ENCODE results near the gene AMER3. TPM values are rescaled to one million over a fixed set of nuclear protein-coding genes. Genes with fewer than 3 reads are reported as not detected.
"Not testable (repeated sequence)": the region's sequence is repeated elsewhere in the genome, so short reads cannot be mapped to it uniquely, and the experiment has no call there.

Gene AMER3
- total RNA-seq (not detected in 2 replicates), polyA plus RNA-seq (not detected in 2 replicates), polyA minus RNA-seq (ENCODE audit: low replicate concordance) (not detected in 2 replicates)
- not detected in 2 replicates for polyA plus RNA-seq (2012)

DNA sequence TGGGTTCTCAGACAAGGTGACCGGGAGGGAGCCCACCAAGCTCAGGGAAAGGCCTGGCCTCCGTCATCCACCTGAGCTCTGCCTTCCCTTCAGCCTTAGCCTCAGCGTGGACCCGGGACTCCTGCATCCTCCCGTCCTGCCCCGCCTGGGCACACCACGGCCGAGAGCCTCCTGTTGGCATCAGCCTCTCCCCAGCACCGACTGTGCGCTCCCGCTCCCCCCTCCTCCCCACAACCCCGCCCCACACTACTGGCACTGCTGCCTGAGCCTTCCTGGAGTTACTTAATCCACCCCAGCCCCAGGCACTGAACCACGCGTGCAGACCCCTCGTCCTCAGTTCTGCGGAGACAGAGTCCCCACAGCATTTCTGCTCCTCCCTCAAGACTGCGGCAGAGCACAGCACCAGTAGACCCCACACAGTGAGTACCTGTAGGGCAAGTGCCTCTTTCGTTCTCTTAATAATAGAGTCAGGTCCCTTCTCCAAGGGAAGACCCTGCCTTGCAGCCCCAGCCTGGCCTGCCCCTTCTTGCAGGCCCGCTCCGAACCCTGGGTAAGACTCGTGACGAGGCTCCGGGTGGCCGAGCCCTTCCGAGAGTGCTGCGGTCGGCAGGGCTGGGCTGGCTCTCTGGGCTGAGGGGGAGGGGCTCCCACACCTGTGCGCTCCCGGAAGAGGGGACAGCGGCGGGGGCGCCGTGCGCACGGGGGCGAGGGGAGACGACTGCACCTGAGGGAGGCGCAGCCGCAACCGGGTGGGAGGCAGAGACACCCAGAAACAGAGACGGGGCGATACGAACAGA lies at the start of gene AMER3:
Gene AMER3, plus strand, starts transcription at position 285 of the 797 bp plus-strand sequence. CDS start 6,533 bp downstream, outside the sequence.
- Histone ChIP-seq H3K27me3 (ENCODE audit: control insufficient read depth, insufficient read depth, low read length) (no peaks in the 10 kb centered on the region), H3K36me3 (ENCODE audit: control insufficient read depth, insufficient read depth, low read length) (no peaks in the 10 kb centered on the region), H3K4me1 (ENCODE audit: control insufficient read depth, extremely low read depth, insufficient read depth, low read length) (no peaks in the 10 kb centered on the region), H3K79me2 (ENCODE audit: control insufficient read depth, insufficient read depth, low read length) (no peaks in the 10 kb centered on the region), H3K4me2 (ENCODE audit: extremely low read depth, insufficient read depth, low read length) (no peak within 1 kb of the TSS), H2AFZ (ENCODE audit: low read length) (no peak within 1 kb of the TSS), H3K4me3 (replicated peaks in 1 of 4; ENCODE audit: control extremely low read depth in 1 of 4, insufficient read depth in 1 of 4, low read depth in 3 of 4, low read length in 4 of 4) (no peak within 1 kb of the TSS), H3K9me3 (ENCODE audit: control insufficient read depth, insufficient read depth, low read depth, low read length) (no peaks in the 10 kb centered on the region), H4K20me1 (ENCODE audit: control insufficient read depth, extremely low read depth, insufficient read depth, low read length) (no peaks in the 10 kb centered on the region), H3K9ac (ENCODE audit: insufficient read depth, low read length) (no peak within 1 kb of the TSS), H3K27ac (ENCODE audit: insufficient read depth, low read length) (no peak within 1 kb of the TSS)
- no peak for TF ChIP-seq EZH2 (IDR thresholded peaks at IDR 0.05; ENCODE audit: low read length, missing control alignments)
- TF ChIP-seq, protein P1, sequence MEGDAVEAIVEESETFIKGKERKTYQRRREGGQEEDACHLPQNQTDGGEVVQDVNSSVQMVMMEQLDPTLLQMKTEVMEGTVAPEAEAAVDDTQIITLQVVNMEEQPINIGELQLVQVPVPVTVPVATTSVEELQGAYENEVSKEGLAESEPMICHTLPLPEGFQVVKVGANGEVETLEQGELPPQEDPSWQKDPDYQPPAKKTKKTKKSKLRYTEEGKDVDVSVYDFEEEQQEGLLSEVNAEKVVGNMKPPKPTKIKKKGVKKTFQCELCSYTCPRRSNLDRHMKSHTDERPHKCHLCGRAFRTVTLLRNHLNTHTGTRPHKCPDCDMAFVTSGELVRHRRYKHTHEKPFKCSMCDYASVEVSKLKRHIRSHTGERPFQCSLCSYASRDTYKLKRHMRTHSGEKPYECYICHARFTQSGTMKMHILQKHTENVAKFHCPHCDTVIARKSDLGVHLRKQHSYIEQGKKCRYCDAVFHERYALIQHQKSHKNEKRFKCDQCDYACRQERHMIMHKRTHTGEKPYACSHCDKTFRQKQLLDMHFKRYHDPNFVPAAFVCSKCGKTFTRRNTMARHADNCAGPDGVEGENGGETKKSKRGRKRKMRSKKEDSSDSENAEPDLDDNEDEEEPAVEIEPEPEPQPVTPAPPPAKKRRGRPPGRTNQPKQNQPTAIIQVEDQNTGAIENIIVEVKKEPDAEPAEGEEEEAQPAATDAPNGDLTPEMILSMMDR (conservative IDR thresholded peaks at IDR 0.05 in 1 of 2, IDR thresholded peaks at IDR 0.05 in 1 of 2; ENCODE audit: low read depth in 1 of 2, low read length in 2 of 2) = no peak
- no peak for DNase-seq (ENCODE audit: low read depth in 2 of 2)

- H3K79me2 ChIP-seq (ENCODE audit: control insufficient read depth, insufficient read depth, low read length); H3K9me3 ChIP-seq (ENCODE audit: control insufficient read depth, insufficient read depth, low read depth, low read length); H3K9ac ChIP-seq (ENCODE audit: insufficient read depth, low read length); H3K4me2 ChIP-seq (ENCODE audit: extremely low read depth, insufficient read depth, low read length); DNase-seq (ENCODE audit: low read depth in 2 of 2); H3K27me3 ChIP-seq (ENCODE audit: control insufficient read depth, insufficient read depth, low read length); H3K4me3 ChIP-seq (replicated peaks in 1 of 4; ENCODE audit: control extremely low read depth in 1 of 4, insufficient read depth in 1 of 4, low read depth in 3 of 4, low read length in 4 of 4); H3K36me3 ChIP-seq (ENCODE audit: control insufficient read depth, insufficient read depth, low read length); H3K4me1 ChIP-seq (ENCODE audit: control insufficient read depth, extremely low read depth, insufficient read depth, low read length); H4K20me1 ChIP-seq (ENCODE audit: control insufficient read depth, extremely low read depth, insufficient read depth, low read length); H3K27ac ChIP-seq (ENCODE audit: insufficient read depth, low read length); H2AFZ ChIP-seq (ENCODE audit: low read length): not testable (repeated sequence)
Observed at GRCh38 chr2:130714795-130715194, 40.5 kb upstream of the AMER3 start.

GRCh38 chr2:130720036-130720435 lies 35.3 kb upstream of the AMER3 start:
- no peaks in the 10 kb centered on the region for H4K20me1 ChIP-seq (ENCODE audit: control insufficient read depth, extremely low read depth, insufficient read depth, low read length)
- DNase-seq (ENCODE audit: low read depth in 2 of 2) = no peak
- no peak overlapping the region for H3K9ac ChIP-seq (ENCODE audit: insufficient read depth, low read length)
- no peaks in the 10 kb centered on the region for H3K9me3 ChIP-seq (ENCODE audit: control insufficient read depth, insufficient read depth, low read depth, low read length)
- H3K4me3 ChIP-seq (replicated peaks in 1 of 4; ENCODE audit: control extremely low read depth in 1 of 4, insufficient read depth in 1 of 4, low read depth in 3 of 4, low read length in 4 of 4) = no peak overlapping the region
- H3K27me3 ChIP-seq (ENCODE audit: control insufficient read depth, insufficient read depth, low read length) = no peaks in the 10 kb centered on the region
- H3K4me2 ChIP-seq (ENCODE audit: extremely low read depth, insufficient read depth, low read length) = no peak overlapping the region
- no peaks in the 10 kb centered on the region for H3K79me2 ChIP-seq (ENCODE audit: control insufficient read depth, insufficient read depth, low read length)
- H3K4me1 ChIP-seq (ENCODE audit: control insufficient read depth, extremely low read depth, insufficient read depth, low read length) = no peaks in the 10 kb centered on the region
- no peak for TF ChIP-seq EZH2 (IDR thresholded peaks at IDR 0.05; ENCODE audit: low read length, missing control alignments)
- TF ChIP-seq, protein P1 (conservative IDR thresholded peaks at IDR 0.05 in 1 of 2, IDR thresholded peaks at IDR 0.05 in 1 of 2; ENCODE audit: low read depth in 1 of 2, low read length in 2 of 2) = no peak
- no peak overlapping the region for H2AFZ ChIP-seq (ENCODE audit: low read length)
- H3K27ac ChIP-seq (ENCODE audit: insufficient read depth, low read length) = no peak overlapping the region
- no peaks in the 10 kb centered on the region for H3K36me3 ChIP-seq (ENCODE audit: control insufficient read depth, insufficient read depth, low read length)

All from fibroblast of lung (primary cell).